Astrocyte (in vitro differentiated cells and primary cell): ENCODE measurements around the gene AUTS2. TPM values are rescaled to one million over a fixed set of nuclear protein-coding genes. Genes with fewer than 3 reads are reported as not detected.

Source experiments
- DNase-seq: peaks from one replicate; pipeline ENCODE4 v3.0.0-alpha.2; 2010; ENCODE audit warnings: low read depth
- FAIRE-seq: peaks from 2 replicates; lab custom pipeline; 2011; peaks lifted over from hg19 to GRCh38; lab: Jason Lieb, UNC
- H2AFZ ChIP-seq: 2 replicates; pipeline ENCODE4 v1.6.0; 2012; ENCODE audit warnings: low read depth, low read length, inconsistent platforms
- H3K27ac ChIP-seq: 2 replicates; pipeline ENCODE4 v1.5.1; 2011; ENCODE audit warnings: low read depth, low read length, inconsistent platforms
- H3K27me3 ChIP-seq: 2 replicates; pipeline ENCODE4 v1.6.0; 2011; ENCODE audit warnings: low read length, inconsistent platforms; ENCODE audit not compliant: insufficient read depth
- H3K36me3 ChIP-seq: 2 replicates; pipeline ENCODE4 v1.5.1; 2011; ENCODE audit warnings: low read length, inconsistent platforms; ENCODE audit not compliant: insufficient read depth
- H3K4me1 ChIP-seq: 2 replicates; pipeline ENCODE4 v1.5.1; 2011; ENCODE audit warnings: low read length, inconsistent platforms; ENCODE audit not compliant: insufficient read depth
- H3K4me2 ChIP-seq: 2 replicates; pipeline ENCODE4 v1.6.0; 2012; ENCODE audit warnings: low read length, inconsistent platforms
- H3K4me3 ChIP-seq: 2 replicates; pipeline ENCODE4 v1.5.1; 2011; ENCODE audit warnings: low read depth, mild to moderate bottlenecking, low read length, inconsistent platforms; ENCODE audit not compliant: insufficient read depth
- H3K79me2 ChIP-seq: 2 replicates; pipeline ENCODE4 v1.6.0; 2012; ENCODE audit warnings: mild to moderate bottlenecking, low read length, inconsistent platforms; ENCODE audit not compliant: insufficient read depth
- H3K9ac ChIP-seq: 2 replicates; pipeline ENCODE4 v1.6.0; 2012; ENCODE audit warnings: mild to moderate bottlenecking, low read length, inconsistent platforms
- H3K9me3 ChIP-seq: 2 replicates; pipeline ENCODE4 v1.5.1; 2012; ENCODE audit warnings: low read depth, mild to moderate bottlenecking, low read length, inconsistent platforms; ENCODE audit not compliant: insufficient read depth
- H4K20me1 ChIP-seq: 2 replicates; pipeline ENCODE4 v1.6.0; 2012; ENCODE audit warnings: low read length, inconsistent platforms; ENCODE audit not compliant: insufficient read depth
- H3K27ac Mint-ChIP-seq: one replicate; pipeline ENCODE4 v1.8.0; 2021; ENCODE audit warnings: mild to moderate bottlenecking, mixed read lengths; ENCODE audit not compliant: unreplicated experiment
- H3K27me3 Mint-ChIP-seq: one replicate; pipeline ENCODE4 v1.8.0; 2021; ENCODE audit warnings: low read depth, mixed read lengths; ENCODE audit not compliant: unreplicated experiment
- H3K36me3 Mint-ChIP-seq: one replicate; pipeline ENCODE4 v1.8.0; 2021; ENCODE audit warnings: low read depth, mixed read lengths; ENCODE audit not compliant: unreplicated experiment
- H3K4me1 Mint-ChIP-seq: one replicate; pipeline ENCODE4 v1.8.0; 2021; ENCODE audit warnings: low read depth, mixed read lengths; ENCODE audit not compliant: unreplicated experiment
- H3K4me3 Mint-ChIP-seq: one replicate; pipeline ENCODE4 v1.8.0; 2021; ENCODE audit warnings: mild to moderate bottlenecking, moderate library complexity, mixed read lengths; ENCODE audit not compliant: unreplicated experiment
- H3K9me3 Mint-ChIP-seq: one replicate; pipeline ENCODE4 v1.8.0; 2021; ENCODE audit warnings: mild to moderate bottlenecking, mixed read lengths; ENCODE audit not compliant: unreplicated experiment
- EZH2 ChIP-seq: IDR thresholded peaks from 2 replicates; pipeline ENCODE4 v1.6.1; 2012; ENCODE audit warnings: mild to moderate bottlenecking, low read length, inconsistent platforms; ENCODE audit not compliant: insufficient read depth
- total RNA-seq: library from RNA; stranded (reverse); gene quantifications from 2 replicates; pipeline ENCODE4 v1.2.1, GENCODE V29; 2021
- TF ChIP-seq, protein P1 (sequence below): IDR thresholded peaks from 2 replicates; pipeline ENCODE4 v1.5.1; 2011; ENCODE audit warnings: low read depth, mild to moderate bottlenecking, inconsistent platforms, low read length, moderate library complexity; ENCODE audit not compliant: insufficient read depth

Gene AUTS2
- total RNA-seq, 1 donor from 2014 or later: 73.2 TPM

DNA sequence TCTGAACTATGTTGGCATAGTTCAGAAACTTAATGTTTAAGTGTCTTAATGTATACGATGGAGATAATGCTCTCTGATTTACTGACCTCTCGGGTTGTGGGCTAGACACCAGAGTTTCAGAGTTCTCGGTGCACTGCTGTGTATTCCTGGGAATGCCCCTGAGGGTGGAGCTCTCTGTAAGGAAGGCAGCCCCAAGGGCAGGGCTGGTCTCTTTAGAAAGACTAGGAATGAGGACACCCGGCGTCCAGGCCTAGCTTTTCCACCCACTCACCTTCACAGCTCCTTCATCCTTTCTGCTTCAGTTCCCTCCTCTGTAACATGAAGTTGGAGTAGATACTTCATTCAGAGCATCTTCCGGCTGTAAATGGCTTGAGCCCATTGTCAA lies 997.1 kb downstream of the AUTS2 start:
- no peaks in the 10 kb centered on the region for H3K9me3 ChIP-seq
- H3K36me3 ChIP-seq: no peaks in the 10 kb centered on the region
- peaks cover 27% of the 10 kb centered on the region for H3K27me3 ChIP-seq
- H4K20me1 ChIP-seq: peaks cover 8% of the 10 kb centered on the region
- TF ChIP-seq, protein P1, sequence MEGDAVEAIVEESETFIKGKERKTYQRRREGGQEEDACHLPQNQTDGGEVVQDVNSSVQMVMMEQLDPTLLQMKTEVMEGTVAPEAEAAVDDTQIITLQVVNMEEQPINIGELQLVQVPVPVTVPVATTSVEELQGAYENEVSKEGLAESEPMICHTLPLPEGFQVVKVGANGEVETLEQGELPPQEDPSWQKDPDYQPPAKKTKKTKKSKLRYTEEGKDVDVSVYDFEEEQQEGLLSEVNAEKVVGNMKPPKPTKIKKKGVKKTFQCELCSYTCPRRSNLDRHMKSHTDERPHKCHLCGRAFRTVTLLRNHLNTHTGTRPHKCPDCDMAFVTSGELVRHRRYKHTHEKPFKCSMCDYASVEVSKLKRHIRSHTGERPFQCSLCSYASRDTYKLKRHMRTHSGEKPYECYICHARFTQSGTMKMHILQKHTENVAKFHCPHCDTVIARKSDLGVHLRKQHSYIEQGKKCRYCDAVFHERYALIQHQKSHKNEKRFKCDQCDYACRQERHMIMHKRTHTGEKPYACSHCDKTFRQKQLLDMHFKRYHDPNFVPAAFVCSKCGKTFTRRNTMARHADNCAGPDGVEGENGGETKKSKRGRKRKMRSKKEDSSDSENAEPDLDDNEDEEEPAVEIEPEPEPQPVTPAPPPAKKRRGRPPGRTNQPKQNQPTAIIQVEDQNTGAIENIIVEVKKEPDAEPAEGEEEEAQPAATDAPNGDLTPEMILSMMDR: no peak
- no peak for TF ChIP-seq EZH2
- peaks cover 4% of the 10 kb centered on the region for H3K36me3 Mint-ChIP-seq
- H3K9ac ChIP-seq: no peak overlapping the region
- H3K9me3 Mint-ChIP-seq: no peaks in the 10 kb centered on the region
- no peak overlapping the region for H2AFZ ChIP-seq
- no peaks in the 10 kb centered on the region for H3K79me2 ChIP-seq
- H3K27ac Mint-ChIP-seq: no peak overlapping the region
- H3K4me3 ChIP-seq: peak overlapping the region; percentile 37
- no peak overlapping the region for H3K27ac ChIP-seq
- H3K4me1 ChIP-seq: peaks cover 5% of the 10 kb centered on the region
- H3K4me1 Mint-ChIP-seq: peaks cover 6% of the 10 kb centered on the region
- H3K27me3 Mint-ChIP-seq: peaks cover 35% of the 10 kb centered on the region
- no peak for FAIRE-seq
- peak overlapping the region; percentile 89 for H3K4me2 ChIP-seq
- DNase-seq: no peak
- H3K4me3 Mint-ChIP-seq: peak overlapping the region; percentile 63

- no peaks in the 10 kb centered on the region for H3K9me3 Mint-ChIP-seq
- FAIRE-seq: no peak
- H3K27ac Mint-ChIP-seq: no peak overlapping the region
- TF ChIP-seq, protein P1: no peak
- TF ChIP-seq EZH2: peak; percentile 69
- H3K4me1 Mint-ChIP-seq: peaks cover 3% of the 10 kb centered on the region
- H3K9me3 ChIP-seq: no peaks in the 10 kb centered on the region
- peaks cover 4% of the 10 kb centered on the region for H3K36me3 Mint-ChIP-seq
- H3K27ac ChIP-seq: no peak overlapping the region
- peak overlapping the region; percentile 58 for H3K4me3 ChIP-seq
- H3K9ac ChIP-seq: peak overlapping the region; percentile 23
- peaks cover 35% of the 10 kb centered on the region for H3K27me3 Mint-ChIP-seq
- peak overlapping the region; percentile 89 for H3K4me2 ChIP-seq
- H4K20me1 ChIP-seq: peaks cover 8% of the 10 kb centered on the region
- peaks cover 27% of the 10 kb centered on the region for H3K27me3 ChIP-seq
- H3K4me3 Mint-ChIP-seq: peak overlapping the region; percentile 81
- no peaks in the 10 kb centered on the region for H3K36me3 ChIP-seq
- H3K4me1 ChIP-seq: peaks cover 5% of the 10 kb centered on the region
- DNase-seq: no peak
- H3K79me2 ChIP-seq: no peaks in the 10 kb centered on the region
- H2AFZ ChIP-seq: peak overlapping the region; percentile 32
Observed at GRCh38 chr7:70595755-70596597, 997.7 kb downstream of the AUTS2 start.

- H4K20me1 ChIP-seq: peaks cover 8% of the 10 kb centered on the region
- Mint-ChIP-seq H3K9me3 (no peaks in the 10 kb centered on the region), H3K4me3 (peak overlapping the region; percentile 81), H3K36me3 (peaks cover 6% of the 10 kb centered on the region), H3K4me1 (peaks cover 3% of the 10 kb centered on the region), H3K27ac (no peak overlapping the region), H3K27me3 (peaks cover 35% of the 10 kb centered on the region)
- H3K36me3 ChIP-seq: no peaks in the 10 kb centered on the region
- H3K4me3 ChIP-seq: peak overlapping the region; percentile 58
- no peaks in the 10 kb centered on the region for H3K79me2 ChIP-seq
- no peak overlapping the region for H2AFZ ChIP-seq
- H3K27me3 ChIP-seq: peaks cover 27% of the 10 kb centered on the region
- peaks cover 5% of the 10 kb centered on the region for H3K4me1 ChIP-seq
- no peaks in the 10 kb centered on the region for H3K9me3 ChIP-seq
- no peak overlapping the region for H3K27ac ChIP-seq
- TF ChIP-seq, protein P1: no peak
- no peak for TF ChIP-seq EZH2
- FAIRE-seq (no peak), DNase-seq (no peak)
- peak overlapping the region; percentile 23 for H3K9ac ChIP-seq
- H3K4me2 ChIP-seq: peak overlapping the region; percentile 89
Observed at GRCh38 chr7:70596598-70596913, 998.3 kb downstream of the AUTS2 start.
